SK-N-MC (cell line): ENCODE data around the gene TACC2.

ENCODE experiments used
- EZH2 ChIP-seq: fragments of 200-600 bp; sonication (generic); IDR thresholded peaks from one replicate; pipeline ENCODE4 v1.6.1; 2017; ENCODE audit warnings: antibody characterized with exemption
- POLR2AphosphoS5 ChIP-seq: IDR thresholded peaks from 2 replicates; pipeline ENCODE4 v1.6.1; 2012; ENCODE audit warnings: mild to moderate bottlenecking, low read depth, low read length, borderline replicate concordance

DNA sequence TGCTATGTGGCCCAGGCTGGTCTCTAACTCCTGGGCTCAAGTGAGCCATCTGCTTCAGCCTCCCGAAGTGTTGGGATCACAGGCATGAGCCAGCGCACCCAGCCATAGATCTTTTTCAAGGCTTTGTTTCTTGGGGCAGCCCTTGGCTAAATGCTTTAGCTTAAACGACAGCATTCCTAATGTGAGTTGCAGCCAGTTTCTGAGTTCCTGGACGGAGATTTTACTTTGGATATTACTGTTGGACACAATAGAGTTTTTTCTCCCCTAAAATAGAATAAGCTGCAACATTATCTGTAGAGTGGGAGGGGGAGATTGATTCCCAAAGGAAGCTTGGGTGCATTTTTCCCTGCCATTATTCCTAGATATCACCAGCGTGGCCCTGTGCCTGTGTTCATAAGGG, 179.1 kb downstream of the TACC2 start:
- TF ChIP-seq POLR2AphosphoS5 (no peak), EZH2 (no peak)
